ENCODE measurements around the gene DHX40. TPM values are rescaled to one million over a fixed set of nuclear protein-coding genes. Genes with fewer than 3 reads are reported as not detected.
A peak's percentile ranks its signal among the peaks of the same experiment; 100 is the strongest.

Gene DHX40
- total RNA-seq, 3 donors from 2014 or later (not counting 1 experiment from before 2014, with no cell fraction given), result 43.0 to 47.4 (median 46.6) TPM

GRCh38 chr17:59638553-59638952 is 73.1 kb downstream of the DHX40 start:
- no peaks in the 10 kb centered on the region for H3K36me3 ChIP-seq (ENCODE audit: control insufficient read depth, insufficient read depth, low read length)
- no peak overlapping the region for H3K4me3 Mint-ChIP-seq
- no peak overlapping the region for H3K27ac ChIP-seq (ENCODE audit: low read length)
- peak overlapping the region in 1 of 2 donors; percentile 24 for H3K27ac Mint-ChIP-seq
- no peak overlapping the region for H3K4me3 ChIP-seq (ENCODE audit: low read length)
- no peaks in the 10 kb centered on the region for H3K36me3 Mint-ChIP-seq
- DNase-seq, result no peak
- WGBS (ENCODE audit: insufficient coverage), result 95% methylated on average over 6 of the region's 10 CpGs
- no peak for ATAC-seq
- no peaks in the 10 kb centered on the region for H3K27me3 ChIP-seq (ENCODE audit: control insufficient read depth, insufficient read depth, low read length)
- no peaks in the 10 kb centered on the region for H3K9me3 ChIP-seq (ENCODE audit: control insufficient read depth, insufficient read depth, low read length)
- intact Hi-C loops (cut with micrococcal nuclease), result no loop called here
- H3K9me3 Mint-ChIP-seq, result no peaks in the 10 kb centered on the region
- H3K27me3 Mint-ChIP-seq (ENCODE audit: low read depth in 2 of 2), result no peaks in the 10 kb centered on the region
- H3K4me1 ChIP-seq (ENCODE audit: control insufficient read depth, insufficient read depth, low read length), result peaks cover 20% of the 10 kb centered on the region
- peaks cover 46 to 62% of the 10 kb centered on the region in 2 donors for H3K4me1 Mint-ChIP-seq
- TF ChIP-seq, protein P1, sequence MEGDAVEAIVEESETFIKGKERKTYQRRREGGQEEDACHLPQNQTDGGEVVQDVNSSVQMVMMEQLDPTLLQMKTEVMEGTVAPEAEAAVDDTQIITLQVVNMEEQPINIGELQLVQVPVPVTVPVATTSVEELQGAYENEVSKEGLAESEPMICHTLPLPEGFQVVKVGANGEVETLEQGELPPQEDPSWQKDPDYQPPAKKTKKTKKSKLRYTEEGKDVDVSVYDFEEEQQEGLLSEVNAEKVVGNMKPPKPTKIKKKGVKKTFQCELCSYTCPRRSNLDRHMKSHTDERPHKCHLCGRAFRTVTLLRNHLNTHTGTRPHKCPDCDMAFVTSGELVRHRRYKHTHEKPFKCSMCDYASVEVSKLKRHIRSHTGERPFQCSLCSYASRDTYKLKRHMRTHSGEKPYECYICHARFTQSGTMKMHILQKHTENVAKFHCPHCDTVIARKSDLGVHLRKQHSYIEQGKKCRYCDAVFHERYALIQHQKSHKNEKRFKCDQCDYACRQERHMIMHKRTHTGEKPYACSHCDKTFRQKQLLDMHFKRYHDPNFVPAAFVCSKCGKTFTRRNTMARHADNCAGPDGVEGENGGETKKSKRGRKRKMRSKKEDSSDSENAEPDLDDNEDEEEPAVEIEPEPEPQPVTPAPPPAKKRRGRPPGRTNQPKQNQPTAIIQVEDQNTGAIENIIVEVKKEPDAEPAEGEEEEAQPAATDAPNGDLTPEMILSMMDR (IDR thresholded peaks at IDR 0.05), result no peak

DNA sequence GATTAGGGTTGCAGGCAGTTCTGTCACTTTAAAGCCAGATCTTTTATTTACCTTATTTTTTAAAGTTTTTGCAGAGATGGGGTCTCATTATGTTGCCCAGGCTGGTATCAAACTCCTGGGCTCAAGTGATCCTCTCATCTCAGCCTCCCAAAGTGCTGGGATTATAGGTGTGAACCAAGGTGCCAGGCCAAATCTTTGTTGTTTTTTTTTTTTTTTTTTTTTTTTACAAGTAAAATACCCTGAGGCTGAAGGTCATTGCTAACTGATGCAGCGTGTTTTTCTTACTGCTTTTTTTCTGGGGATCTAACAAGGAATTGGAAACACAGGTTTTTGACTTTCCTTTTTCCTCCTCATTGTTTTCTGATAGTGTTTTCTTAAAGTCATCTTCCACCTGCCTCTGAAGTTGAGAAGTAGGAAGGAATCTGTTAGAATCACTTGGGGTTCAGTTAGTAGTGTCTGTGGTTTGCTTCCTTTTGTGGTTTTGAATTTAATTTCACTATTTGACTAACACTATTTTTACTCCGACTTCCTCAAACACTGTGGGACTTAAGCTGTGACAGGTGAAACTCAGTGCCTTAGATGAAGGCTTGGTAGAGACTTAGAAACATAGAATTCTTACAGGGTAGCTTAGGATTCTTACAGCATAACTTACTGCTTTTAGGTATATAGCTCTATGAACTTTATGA is 76.5 kb downstream of the DHX40 start:
- H3K4me3 ChIP-seq (ENCODE audit: low read length), result no peak overlapping the region
- TF ChIP-seq, protein P1 (IDR thresholded peaks at IDR 0.05), result no peak
- DNase-seq, result peak in 1 of 2 donors; percentile 58

GRCh38 chr17:59642565-59642964 is 77.2 kb downstream of the DHX40 start:
- Histone ChIP-seq H3K36me3 (ENCODE audit: control insufficient read depth, insufficient read depth, low read length) (peaks cover 19% of the 10 kb centered on the region), H3K27me3 (ENCODE audit: control insufficient read depth, insufficient read depth, low read length) (no peaks in the 10 kb centered on the region), H3K4me1 (ENCODE audit: control insufficient read depth, insufficient read depth, low read length) (peaks cover 16% of the 10 kb centered on the region), H3K4me3 (ENCODE audit: low read length) (no peak overlapping the region), H3K9me3 (ENCODE audit: control insufficient read depth, insufficient read depth, low read length) (no peaks in the 10 kb centered on the region), H3K27ac (ENCODE audit: low read length) (no peak overlapping the region)
- H3K27ac Mint-ChIP-seq, result peak overlapping the region; percentile 65 to 71
- DNase-seq (no peak), ATAC-seq (no peak)
- TF ChIP-seq, protein P1 (IDR thresholded peaks at IDR 0.05), result no peak
- peaks cover 50 to 57% of the 10 kb centered on the region in 2 donors for H3K4me1 Mint-ChIP-seq
- no CpG with 5 or more reads among the region's 1 CpG for WGBS (ENCODE audit: insufficient coverage)
- peaks cover 8% of the 10 kb centered on the region for H3K36me3 Mint-ChIP-seq
- no peaks in the 10 kb centered on the region for H3K9me3 Mint-ChIP-seq
- intact Hi-C loops (cut with micrococcal nuclease), result loop anchor here (2.0 kb wide), 1 partner anchor 24 kb away; the partner anchor contains the start of gene CLTC
- H3K27me3 Mint-ChIP-seq (ENCODE audit: low read depth in 2 of 2), result no peaks in the 10 kb centered on the region
- peak overlapping the region; percentile 64 for H3K4me3 Mint-ChIP-seq

More for the DNA sequence above, 76.5 kb downstream of the DHX40 start:
- peaks cover 16% of the 10 kb centered on the region for H3K4me1 ChIP-seq (ENCODE audit: control insufficient read depth, insufficient read depth, low read length)
- H3K36me3 ChIP-seq (ENCODE audit: control insufficient read depth, insufficient read depth, low read length), result peaks cover 15% of the 10 kb centered on the region
- WGBS (ENCODE audit: insufficient coverage), result 17% methylated on average over 1 of the region's 2 CpGs
- no peaks in the 10 kb centered on the region for H3K27me3 Mint-ChIP-seq (ENCODE audit: low read depth in 2 of 2)
- H3K4me1 Mint-ChIP-seq, result peaks cover 44 to 55% of the 10 kb centered on the region in 2 donors
- H3K9me3 ChIP-seq (ENCODE audit: control insufficient read depth, insufficient read depth, low read length), result no peaks in the 10 kb centered on the region
- peak overlapping the region; percentile 65 to 71 for H3K27ac Mint-ChIP-seq
- no peaks in the 10 kb centered on the region for H3K9me3 Mint-ChIP-seq
- peak; percentile 69 to 79 (median 74) for ATAC-seq
- H3K27ac ChIP-seq (ENCODE audit: low read length), result peak overlapping the region; percentile 32
- peaks cover 2% of the 10 kb centered on the region for H3K36me3 Mint-ChIP-seq
- intact Hi-C loops (cut with micrococcal nuclease), result loop anchor here (2.0 kb wide), 1 partner anchor 23 kb away; the partner anchor contains the start of gene CLTC
- peak overlapping the region; percentile 64 for H3K4me3 Mint-ChIP-seq
- H3K27me3 ChIP-seq (ENCODE audit: control insufficient read depth, insufficient read depth, low read length), result no peaks in the 10 kb centered on the region

Data from natural killer cell (primary cell).